ENCODE data around the gene CHST9.
"Not testable (repeated sequence)": the region's sequence is repeated elsewhere in the genome, so short reads cannot be mapped to it uniquely, and the experiment has no call there.

CHST9 gene

DNA sequence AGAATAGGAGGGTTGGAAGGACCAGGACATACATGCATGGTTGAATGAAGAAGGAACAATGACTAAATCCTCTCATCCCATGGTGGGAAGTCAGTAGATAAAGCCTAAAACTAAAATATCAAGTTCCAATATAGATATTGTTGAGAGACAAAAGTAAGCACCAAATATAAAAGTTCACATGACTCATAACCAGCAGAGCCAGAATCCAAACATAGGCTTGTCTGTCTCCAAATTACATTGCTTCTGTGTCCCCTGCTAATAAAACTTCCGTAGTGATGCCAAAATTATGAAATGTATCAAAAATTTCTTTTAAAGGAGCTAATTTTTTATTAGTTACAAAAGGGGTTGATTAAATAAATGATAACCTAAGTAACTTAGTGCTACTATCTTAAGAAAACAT lies 19.7 kb downstream of the CHST9 start:
- TF ChIP-seq, protein P1, sequence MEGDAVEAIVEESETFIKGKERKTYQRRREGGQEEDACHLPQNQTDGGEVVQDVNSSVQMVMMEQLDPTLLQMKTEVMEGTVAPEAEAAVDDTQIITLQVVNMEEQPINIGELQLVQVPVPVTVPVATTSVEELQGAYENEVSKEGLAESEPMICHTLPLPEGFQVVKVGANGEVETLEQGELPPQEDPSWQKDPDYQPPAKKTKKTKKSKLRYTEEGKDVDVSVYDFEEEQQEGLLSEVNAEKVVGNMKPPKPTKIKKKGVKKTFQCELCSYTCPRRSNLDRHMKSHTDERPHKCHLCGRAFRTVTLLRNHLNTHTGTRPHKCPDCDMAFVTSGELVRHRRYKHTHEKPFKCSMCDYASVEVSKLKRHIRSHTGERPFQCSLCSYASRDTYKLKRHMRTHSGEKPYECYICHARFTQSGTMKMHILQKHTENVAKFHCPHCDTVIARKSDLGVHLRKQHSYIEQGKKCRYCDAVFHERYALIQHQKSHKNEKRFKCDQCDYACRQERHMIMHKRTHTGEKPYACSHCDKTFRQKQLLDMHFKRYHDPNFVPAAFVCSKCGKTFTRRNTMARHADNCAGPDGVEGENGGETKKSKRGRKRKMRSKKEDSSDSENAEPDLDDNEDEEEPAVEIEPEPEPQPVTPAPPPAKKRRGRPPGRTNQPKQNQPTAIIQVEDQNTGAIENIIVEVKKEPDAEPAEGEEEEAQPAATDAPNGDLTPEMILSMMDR (IDR thresholded peaks at IDR 0.05; ENCODE audit: low read depth, low read length): no peak
- H3K4me3 ChIP-seq (ENCODE audit: low read depth, low read length): no peak overlapping the region

- H3K4me3 ChIP-seq (ENCODE audit: low read depth, low read length): no peak overlapping the region
- TF ChIP-seq, protein P1 (IDR thresholded peaks at IDR 0.05; ENCODE audit: low read depth, low read length): no peak
Measured at GRCh38 chr18:27164905-27165304, 20.2 kb downstream of the CHST9 start.

- not testable (repeated sequence) for H3K4me3 ChIP-seq (ENCODE audit: low read depth, low read length)
Measured at GRCh38 chr18:27163197-27163716, 21.9 kb downstream of the CHST9 start.

- not testable (repeated sequence) for H3K4me3 ChIP-seq (ENCODE audit: low read depth, low read length)
Measured at GRCh38 chr18:27149240-27149639, 35.9 kb downstream of the CHST9 start.

DNA sequence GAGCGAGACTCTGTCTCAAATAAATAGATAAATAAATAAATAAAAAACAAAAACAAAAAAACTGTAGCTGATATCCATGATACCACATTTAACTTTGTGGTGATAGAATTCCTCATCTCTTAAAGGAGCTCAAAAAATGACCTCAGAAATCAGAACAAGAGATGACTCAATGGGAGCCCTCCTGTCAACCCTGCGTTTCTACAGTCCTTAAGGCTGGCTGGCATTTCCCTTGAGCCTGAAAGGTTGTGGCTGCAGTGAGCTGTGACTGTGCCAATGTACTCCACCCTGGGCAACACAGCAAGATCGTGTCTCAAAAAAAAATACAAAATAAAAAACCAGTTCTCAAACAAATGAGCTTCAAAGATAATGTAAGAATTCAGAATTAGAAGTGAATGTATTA lies 40.4 kb downstream of the CHST9 start:
- H3K4me3 ChIP-seq (ENCODE audit: low read depth, low read length): no peak overlapping the region
- TF ChIP-seq, protein P1 (IDR thresholded peaks at IDR 0.05; ENCODE audit: low read depth, low read length): no peak

- TF ChIP-seq, protein P1 (IDR thresholded peaks at IDR 0.05; ENCODE audit: low read depth, low read length): no peak
Measured at GRCh38 chr18:27143580-27144287, 41.4 kb downstream of the CHST9 start.

DNA sequence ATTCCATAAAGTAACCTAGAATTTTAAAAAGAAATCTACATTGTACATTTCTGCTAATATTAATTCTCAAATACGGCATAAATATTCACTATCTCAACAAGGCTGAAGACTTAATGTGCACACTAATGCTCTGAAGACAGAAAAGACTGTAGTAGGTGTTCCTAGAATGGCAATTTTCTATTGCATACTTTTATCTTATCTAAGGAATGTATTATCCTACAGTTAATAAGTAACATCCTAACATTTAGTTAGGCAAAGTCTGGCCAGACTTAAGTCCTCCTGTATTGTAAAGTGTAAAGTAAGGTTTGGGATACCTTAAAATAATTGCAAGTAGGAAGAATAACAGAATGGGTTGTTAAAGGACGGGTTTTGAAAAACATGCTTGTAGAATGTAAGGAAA lies 42.2 kb downstream of the CHST9 start:
- TF ChIP-seq, protein P1 (IDR thresholded peaks at IDR 0.05; ENCODE audit: low read depth, low read length): no peak
- H3K4me3 ChIP-seq (ENCODE audit: low read depth, low read length): no peak overlapping the region

More at GRCh38 chr18:27143580-27144287, 41.4 kb downstream of the CHST9 start:
- no peak overlapping the region for H3K4me3 ChIP-seq (ENCODE audit: low read depth, low read length)

- TF ChIP-seq, protein P1 (IDR thresholded peaks at IDR 0.05; ENCODE audit: low read depth, low read length): no peak
- no peak overlapping the region for H3K4me3 ChIP-seq (ENCODE audit: low read depth, low read length)
Measured at GRCh38 chr18:27141876-27142275, 43.2 kb downstream of the CHST9 start.

Measured in WI38 (cell line).